Activated effector memory CD4-positive, alpha-beta T cell treated with anti-CD3 and anti-CD28 coated beads, Interleukin-2, amount 50 U/mL, for 16 hours (primary cell): ENCODE results near the gene CDCA4.
A peak's percentile ranks its signal among the peaks of the same experiment; 100 is the strongest.
"Not testable (repeated sequence)": the region's sequence is repeated elsewhere in the genome, so short reads cannot be mapped to it uniquely, and the experiment has no call there.

Experiments
- DNase-seq: peaks from one replicate; pipeline ENCODE4 v3.0.0-alpha.2; 2020

The CDCA4 gene

GRCh38 chr14:105056303-105056831, 35.5 kb upstream of the CDCA4 start:
- DNase-seq = no peak

DNA sequence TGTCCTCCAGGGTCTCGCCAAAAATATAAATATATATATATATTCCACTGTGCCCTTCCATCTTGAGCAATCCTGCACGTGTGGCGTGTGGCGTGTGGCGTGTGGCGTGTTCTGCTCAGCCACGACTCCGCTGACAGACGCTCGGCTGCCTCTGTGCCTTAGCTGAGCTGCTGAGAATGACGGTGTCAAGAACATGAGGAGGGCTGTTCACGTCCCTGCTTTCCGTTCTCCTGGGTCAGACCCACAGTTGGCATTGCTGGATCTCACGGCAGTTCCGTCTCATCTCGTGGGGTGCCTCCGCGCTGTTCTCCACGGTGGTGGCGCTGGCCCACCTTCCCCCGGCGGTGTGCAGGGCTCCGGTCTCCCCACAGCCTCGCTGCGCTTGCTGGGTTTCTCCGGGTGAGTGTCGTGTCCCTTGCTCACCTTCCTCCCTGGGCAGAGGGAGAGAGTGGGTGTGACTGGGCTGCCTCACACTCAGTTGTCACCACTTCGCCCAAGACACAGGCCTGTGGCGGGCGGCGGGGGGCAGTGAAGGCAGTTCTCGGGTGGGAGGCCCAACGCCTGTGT, 34.9 kb upstream of the CDCA4 start:
- DNase-seq = no peak

GRCh38 chr14:105055334-105055733, 34.5 kb upstream of the CDCA4 start:
- DNase-seq = no peak

DNA sequence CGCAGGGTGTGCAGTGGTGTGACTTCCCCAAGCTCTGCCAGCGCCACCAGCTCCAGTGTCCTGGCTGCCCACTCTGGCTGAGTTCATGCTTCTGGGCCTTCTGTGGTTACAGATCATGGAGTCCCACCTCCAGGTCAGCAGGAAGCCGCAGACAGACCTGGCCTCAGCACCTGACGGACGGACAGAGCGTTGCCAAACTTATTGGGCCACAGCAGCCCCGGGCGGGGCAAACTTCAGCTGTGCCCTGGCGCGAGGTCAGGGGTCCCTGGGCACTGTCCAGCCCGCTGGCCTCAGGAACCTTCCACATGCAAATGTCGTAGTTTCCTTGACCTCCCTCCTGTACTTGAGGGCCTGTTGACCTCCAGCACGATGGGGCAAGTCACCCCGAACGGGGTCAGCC, 33.1 kb upstream of the CDCA4 start:
- DNase-seq = no peak

GRCh38 chr14:105053421-105053820, 32.5 kb upstream of the CDCA4 start:
- no peak for DNase-seq

- DNase-seq = no peak
Observed at GRCh38 chr14:105052110-105052458, 31.2 kb upstream of the CDCA4 start.

GRCh38 chr14:105051182-105052109, 30.6 kb upstream of the CDCA4 start:
- DNase-seq = no peak

DNA sequence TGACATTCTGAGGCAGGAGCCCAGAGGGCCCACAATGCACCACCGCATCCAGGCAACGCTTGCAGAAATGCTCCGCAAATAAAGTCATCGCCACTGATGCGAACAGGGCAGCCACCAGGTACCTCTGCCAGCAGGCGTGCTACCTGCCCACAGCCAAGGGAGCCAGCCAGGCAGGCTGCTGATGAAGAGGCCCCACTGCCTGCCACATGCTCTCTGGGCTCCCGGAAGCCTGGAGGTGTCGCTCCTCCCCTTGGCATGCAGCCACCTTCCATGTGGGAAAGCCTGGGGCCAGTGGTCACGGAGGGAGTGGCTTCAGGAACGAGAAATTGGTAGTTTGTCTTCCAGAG, 29.6 kb upstream of the CDCA4 start:
- DNase-seq = no peak

DNA sequence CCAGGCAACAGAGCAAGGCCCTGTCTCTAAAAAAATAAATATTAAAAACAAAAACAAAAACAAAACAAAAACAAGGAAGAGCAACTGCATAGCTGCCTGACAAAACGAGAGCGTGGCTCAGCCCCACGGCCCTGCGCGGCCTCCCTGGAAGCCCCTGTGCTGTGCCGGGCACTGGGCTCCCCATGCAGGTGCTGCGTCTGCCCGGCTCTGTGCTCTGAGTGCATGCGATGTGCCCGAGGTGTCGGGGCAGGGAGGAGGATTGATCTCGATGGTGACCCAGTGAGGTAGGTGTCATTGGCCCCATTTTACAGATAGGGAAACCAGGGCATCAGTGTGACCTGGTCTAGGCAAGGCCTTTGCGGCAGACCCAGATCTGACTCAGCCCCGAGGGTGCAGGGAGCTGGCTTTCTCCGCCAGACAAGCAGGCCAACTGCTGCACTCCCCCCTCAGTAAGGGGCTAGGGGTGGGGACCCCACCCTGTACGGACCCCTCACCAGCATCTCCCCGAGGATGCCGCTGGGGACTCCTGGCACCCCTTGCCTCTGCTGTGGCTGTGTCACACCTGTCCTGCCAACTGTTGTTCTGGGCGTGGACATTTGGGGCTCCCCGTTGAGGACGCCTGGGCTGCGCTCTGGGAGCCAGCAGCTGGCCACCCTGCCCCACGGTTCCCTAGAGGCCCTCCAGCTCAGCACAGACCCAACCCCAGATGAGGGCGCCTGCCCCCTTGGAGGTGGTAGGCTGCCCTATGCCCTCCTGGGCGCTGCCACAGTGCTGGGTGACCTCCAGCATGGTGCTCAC, 29.1 kb upstream of the CDCA4 start:
- DNase-seq = no peak

DNA sequence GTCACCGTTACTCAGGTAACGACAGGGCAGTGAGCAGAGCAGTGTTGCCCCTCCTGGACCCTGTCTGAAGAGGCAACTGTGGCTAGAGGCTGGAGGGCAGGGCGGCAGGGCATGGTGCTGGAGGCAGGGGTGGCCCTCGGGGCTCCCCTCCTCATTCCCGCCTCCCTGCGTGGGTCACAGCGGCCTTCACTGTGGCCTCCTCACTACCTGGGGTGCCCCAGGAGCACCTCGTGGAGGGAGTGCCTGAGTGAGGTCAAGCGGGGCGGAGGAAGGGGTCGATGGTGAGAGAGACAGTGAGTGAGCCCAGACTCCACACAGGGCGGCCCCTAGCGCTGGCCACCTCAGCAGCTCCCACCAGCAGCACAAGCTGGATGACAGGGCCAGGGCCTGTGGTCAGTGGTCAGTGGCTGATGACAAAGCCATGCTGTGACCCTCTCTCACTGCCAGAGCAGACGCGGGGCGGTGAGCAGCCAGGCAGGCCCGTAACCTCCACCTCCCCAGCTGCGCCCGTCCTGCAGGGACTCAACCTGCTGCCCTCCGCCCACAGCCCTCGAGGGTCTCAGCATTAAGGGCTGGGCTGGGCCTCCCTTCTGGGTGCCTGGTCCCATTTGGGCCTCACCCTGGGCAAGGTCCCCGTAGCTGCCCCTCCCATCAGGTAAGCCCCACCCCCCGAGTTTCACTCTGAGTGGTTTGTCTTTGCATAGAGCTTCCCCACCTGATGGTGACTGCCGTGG, 26.6 kb upstream of the CDCA4 start:
- DNase-seq = no peak

DNA sequence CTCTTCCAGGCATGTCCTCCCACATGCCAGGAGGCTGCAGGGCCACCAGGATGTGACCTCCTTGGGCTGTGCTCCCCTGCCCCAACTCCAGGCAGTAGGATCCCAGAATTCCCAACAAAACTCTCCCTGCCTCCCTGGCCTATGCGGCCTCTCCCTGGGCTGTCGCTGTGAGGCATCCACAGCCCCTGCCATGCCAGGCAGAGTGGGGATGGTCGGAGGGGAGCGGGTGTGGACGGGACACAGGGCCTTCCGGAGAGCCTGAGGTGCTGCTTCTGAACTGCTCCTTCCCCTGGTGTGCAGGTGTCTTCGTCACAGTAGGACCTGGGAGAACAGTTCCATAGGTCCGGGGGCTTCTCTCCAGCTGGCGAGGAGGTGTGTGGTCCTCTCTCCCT, 26.0 kb upstream of the CDCA4 start:
- DNase-seq = no peak

GRCh38 chr14:105045710-105046326, 24.9 kb upstream of the CDCA4 start:
- DNase-seq = peak; percentile 97

DNA sequence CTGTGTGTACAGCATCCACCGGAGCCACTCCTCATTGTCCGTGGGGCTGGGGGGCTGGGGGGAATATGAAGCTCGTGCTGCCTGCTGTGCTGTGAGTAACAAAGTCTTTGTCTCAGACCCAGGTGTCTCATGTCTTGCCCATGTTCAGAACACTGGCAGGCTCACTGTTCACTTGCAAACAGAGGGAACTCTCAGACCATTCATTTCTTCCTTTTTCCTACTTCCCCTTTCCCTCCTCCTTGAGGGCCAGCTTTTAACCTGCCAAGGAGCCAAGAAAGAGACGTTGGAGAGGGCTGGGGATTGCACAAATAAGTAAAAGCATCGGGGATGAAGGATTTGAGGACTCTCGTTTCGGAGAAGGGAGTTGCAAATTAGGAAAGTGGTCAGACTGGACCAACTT, 22.8 kb upstream of the CDCA4 start:
- no peak for DNase-seq

DNA sequence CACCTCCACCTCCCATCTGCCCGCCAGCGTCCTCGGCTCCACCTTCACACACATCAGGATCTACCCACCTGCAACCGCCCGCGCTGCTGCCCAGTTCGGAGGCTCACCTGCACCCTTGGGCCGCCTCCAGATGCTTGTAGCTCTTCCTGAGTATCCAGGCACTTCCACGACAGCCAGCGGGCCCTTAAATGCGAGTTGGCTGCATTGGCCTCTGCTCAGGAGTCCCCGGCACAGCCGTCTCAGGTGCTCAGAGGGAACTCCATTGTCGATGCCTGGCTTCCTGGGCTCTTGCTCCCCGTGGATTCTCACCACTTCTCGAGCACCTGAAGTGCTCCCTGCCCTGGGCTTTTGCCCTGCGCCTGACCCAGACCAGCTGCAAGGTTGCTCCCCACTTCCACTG, 21.9 kb upstream of the CDCA4 start:
- no peak for DNase-seq

- DNase-seq = no peak
Observed at GRCh38 chr14:105041841-105042765, 21.2 kb upstream of the CDCA4 start.

GRCh38 chr14:105039458-105040205, 18.7 kb upstream of the CDCA4 start:
- DNase-seq = no peak

GRCh38 chr14:105035616-105036015, 14.7 kb upstream of the CDCA4 start:
- DNase-seq = not testable (repeated sequence)

GRCh38 chr14:105034315-105035039, 13.6 kb upstream of the CDCA4 start:
- DNase-seq = no peak

- DNase-seq = peak; percentile 69
Observed at GRCh38 chr14:105033412-105033900, 12.6 kb upstream of the CDCA4 start.

GRCh38 chr14:105032451-105032901, 11.6 kb upstream of the CDCA4 start:
- DNase-seq = not testable (repeated sequence)
